OCI-LY3 (cell line): ENCODE measurements around the gene MICU1.

Experiments used
- H2AFZ ChIP-seq: fragments of 200-600, 300-600 bp; shearing (Covaris generic); 2 replicates; pipeline ENCODE4 v1.6.0; 2014; ENCODE audit warnings: antibody characterized with exemption, low read depth, low read length
- H3K27ac ChIP-seq: fragments of 200-600, 300-600 bp; sonication (generic); 2 replicates; pipeline ENCODE4 v1.5.1; 2014; ENCODE audit warnings: mild to moderate bottlenecking, low read length, moderate library complexity, mixed read lengths
- H3K27me3 ChIP-seq: fragments of 200-600, 300-600 bp; sonication (generic); 2 replicates; pipeline ENCODE4 v1.6.1; 2014; ENCODE audit warnings: low read depth, low read length, mixed read lengths
- H3K36me3 ChIP-seq: fragments of 200-600, 300-600 bp; sonication (generic); replicated peaks from 2 replicates; pipeline ENCODE3; 2014; ENCODE audit warnings: low read depth, low read length, mixed read lengths
- H3K4me1 ChIP-seq: fragments of 300-600, 200-600 bp; sonication (generic); 2 replicates; pipeline ENCODE4 v1.6.1; 2014; ENCODE audit warnings: low read length, mixed read lengths
- H3K4me2 ChIP-seq: fragments of 200-600, 300-600 bp; sonication (generic); 2 replicates; pipeline ENCODE4 v1.6.1; 2014; ENCODE audit warnings: low read length, mixed read lengths
- H3K4me3 ChIP-seq: fragments of 300-600, 200-600 bp; sonication (generic); 2 replicates; pipeline ENCODE4 v1.5.1; 2014; ENCODE audit warnings: antibody characterized with exemption, mild to moderate bottlenecking, low read length, moderate library complexity
- H3K79me2 ChIP-seq: fragments of 300-600, 200-600 bp; shearing (Covaris generic); 2 replicates; pipeline ENCODE4 v1.6.1; 2014; ENCODE audit warnings: mild to moderate bottlenecking, low read length, mixed read lengths
- H3K9ac ChIP-seq: fragments of 300-600, 200-600 bp; shearing (Covaris generic); 2 replicates; pipeline ENCODE4 v1.6.0; 2014; ENCODE audit warnings: mild to moderate bottlenecking, low read length, moderate library complexity
- H3K9me3 ChIP-seq: fragments of 200-600, 300-600 bp; shearing (Covaris generic); 2 replicates; pipeline ENCODE4 v1.6.1; 2014; ENCODE audit warnings: low read length, mixed read lengths; ENCODE audit not compliant: insufficient read depth
- H4K20me1 ChIP-seq: fragments of 200-600, 300-600 bp; sonication (generic); 2 replicates; pipeline ENCODE4 v1.6.1; 2016; ENCODE audit warnings: low read length, mixed read lengths; ENCODE audit not compliant: insufficient read depth
- CTCF ChIP-seq: fragments of 200-600, 300-600 bp; sonication (generic); IDR thresholded peaks from 2 replicates; pipeline ENCODE4 v1.5.1; 2014; ENCODE audit warnings: antibody characterized with exemption, low read length, low read depth
- EZH2phosphoT487 ChIP-seq: fragments of 200-600 bp; shearing (Covaris generic); IDR thresholded peaks from 2 replicates; pipeline ENCODE4 v1.6.1; 2018; ENCODE audit warnings: antibody characterized with exemption, mixed run types, low read depth

MICU1 gene

GRCh38 chr10:72318418-72319262, 307.2 kb downstream of the MICU1 start:
- no peak overlapping the region for H2AFZ ChIP-seq
- H3K27me3 ChIP-seq, result no peaks in the 10 kb centered on the region
- peak overlapping the region; percentile 79 for H3K9ac ChIP-seq
- no peaks in the 10 kb centered on the region for H3K36me3 ChIP-seq
- H3K4me3 ChIP-seq, result peak overlapping the region; percentile 77
- H3K4me2 ChIP-seq, result peak overlapping the region; percentile 87
- no peaks in the 10 kb centered on the region for H3K79me2 ChIP-seq
- no peaks in the 10 kb centered on the region for H4K20me1 ChIP-seq
- H3K9me3 ChIP-seq, result no peaks in the 10 kb centered on the region
- H3K4me1 ChIP-seq, result peaks cover 53% of the 10 kb centered on the region
- peak overlapping the region; percentile 96 for H3K27ac ChIP-seq
- no peak for TF ChIP-seq CTCF
- TF ChIP-seq EZH2phosphoT487, result no peak
